Measurements from ENCODE around the gene DVL1.

The DVL1 gene

GRCh38 chr1:1356166-1356795 is 7.1 kb upstream of the DVL1 start:
- no peak for TF ChIP-seq CTCF (IDR thresholded peaks at IDR 0.05; ENCODE audit: insufficient read depth, low read length, poor library complexity, severe bottlenecking)
- no peak for DNase-seq (ENCODE audit: extremely low read depth, insufficient read length)
- Histone ChIP-seq H3K27me3 (replicated peaks; ENCODE audit: control insufficient read depth, insufficient read depth, low read length) (no peaks in the 10 kb centered on the region; the same call in 1 of the 2 replicates), H3K36me3 (ENCODE audit: control insufficient read depth, insufficient read depth, low read length) (no peaks in the 10 kb centered on the region), H3K4me3 (replicated peaks; ENCODE audit: low read depth, low read length) (no peak overlapping the region)

- no peak for DNase-seq (ENCODE audit: extremely low read depth, insufficient read length)
- no peak for TF ChIP-seq CTCF (IDR thresholded peaks at IDR 0.05; ENCODE audit: insufficient read depth, low read length, poor library complexity, severe bottlenecking)
- Histone ChIP-seq H3K4me3 (replicated peaks; ENCODE audit: low read depth, low read length) (no peak overlapping the region), H3K27me3 (replicated peaks; ENCODE audit: control insufficient read depth, insufficient read depth, low read length) (no peaks in the 10 kb centered on the region; the same call in 1 of the 2 replicates), H3K36me3 (ENCODE audit: control insufficient read depth, insufficient read depth, low read length) (no peaks in the 10 kb centered on the region)
Measured at GRCh38 chr1:1355416-1355815, 6.2 kb upstream of the DVL1 start.

- Histone ChIP-seq H3K4me3 (replicated peaks; ENCODE audit: low read depth, low read length) (no peak overlapping the region), H3K36me3 (ENCODE audit: control insufficient read depth, insufficient read depth, low read length) (no peaks in the 10 kb centered on the region), H3K27me3 (replicated peaks; ENCODE audit: control insufficient read depth, insufficient read depth, low read length) (no peaks in the 10 kb centered on the region; the same call in 1 of the 2 replicates)
- TF ChIP-seq CTCF (IDR thresholded peaks at IDR 0.05; ENCODE audit: insufficient read depth, low read length, poor library complexity, severe bottlenecking) = no peak
- DNase-seq (ENCODE audit: extremely low read depth, insufficient read length) = no peak
Measured at GRCh38 chr1:1354271-1355247, 5.3 kb upstream of the DVL1 start.

- no peak overlapping the region for H3K4me3 ChIP-seq (replicated peaks; ENCODE audit: low read depth, low read length)
- no peak for TF ChIP-seq CTCF (IDR thresholded peaks at IDR 0.05; ENCODE audit: insufficient read depth, low read length, poor library complexity, severe bottlenecking)
- no peaks in the 10 kb centered on the region; the same call in 1 of the 2 replicates for H3K27me3 ChIP-seq (replicated peaks; ENCODE audit: control insufficient read depth, insufficient read depth, low read length)
- no peak for DNase-seq (ENCODE audit: extremely low read depth, insufficient read length)
- no peaks in the 10 kb centered on the region for H3K36me3 ChIP-seq (ENCODE audit: control insufficient read depth, insufficient read depth, low read length)
Measured at GRCh38 chr1:1353389-1354151, 4.4 kb upstream of the DVL1 start.

GRCh38 chr1:1352786-1353388 is 3.7 kb upstream of the DVL1 start:
- TF ChIP-seq CTCF (IDR thresholded peaks at IDR 0.05; ENCODE audit: insufficient read depth, low read length, poor library complexity, severe bottlenecking) = no peak
- H3K4me3 ChIP-seq (replicated peaks; ENCODE audit: low read depth, low read length) = no peak overlapping the region
- no peak for DNase-seq (ENCODE audit: extremely low read depth, insufficient read length)
- H3K36me3 ChIP-seq (ENCODE audit: control insufficient read depth, insufficient read depth, low read length) = no peaks in the 10 kb centered on the region
- H3K27me3 ChIP-seq (replicated peaks; ENCODE audit: control insufficient read depth, insufficient read depth, low read length) = no peaks in the 10 kb centered on the region; the same call in 1 of the 2 replicates
